Left kidney (tissue), 2 donors: ENCODE measurements around the gene CDC42EP5. TPM values are rescaled to one million over a fixed set of nuclear protein-coding genes. Genes with fewer than 3 reads are reported as not detected.
"Not testable (repeated sequence)": the region's sequence is repeated elsewhere in the genome, so short reads cannot be mapped to it uniquely, and the experiment has no call there.

Experiments used
- DNase-seq: peaks from one replicate; pipeline ENCODE4 v3.0.0-alpha.2; 2013
- polyA plus RNA-seq: library from polyadenylated mRNA; unstranded; fragments of 120-200 nt; gene quantifications from one replicate; pipeline ENCODE4 v1.2.1, GENCODE V29; 2013; ENCODE audit not compliant: insufficient read length

Gene CDC42EP5
- polyA plus RNA-seq, 1 donor: 13.0 TPM

- not testable (repeated sequence) for DNase-seq
Measured at GRCh38 chr19:54493056-54493455, 20.0 kb upstream of the CDC42EP5 start.

- DNase-seq: no peak
Measured at GRCh38 chr19:54492568-54492967, 19.5 kb upstream of the CDC42EP5 start.

GRCh38 chr19:54489766-54490165, 16.7 kb upstream of the CDC42EP5 start:
- DNase-seq: no peak

DNA sequence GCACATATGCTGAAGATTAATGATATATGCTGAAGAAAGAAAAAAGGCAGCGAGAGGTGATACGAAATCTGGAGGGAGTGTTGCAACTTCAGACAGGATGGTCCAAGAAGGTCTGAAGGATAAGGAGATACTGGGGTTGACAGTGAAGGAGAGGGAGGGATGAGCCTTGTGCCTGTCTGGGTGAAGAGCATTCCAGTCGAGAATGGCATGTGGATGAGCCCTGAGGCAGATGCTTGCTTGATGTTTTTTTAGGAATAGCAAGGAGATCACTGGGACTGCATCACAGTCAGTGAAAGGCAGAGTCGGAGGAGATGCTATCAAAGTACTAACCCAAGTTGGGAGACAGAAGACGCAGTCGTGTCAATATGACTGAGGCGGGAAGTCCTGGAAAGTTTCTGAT, 16.2 kb upstream of the CDC42EP5 start:
- DNase-seq: no peak

GRCh38 chr19:54485851-54486250, 12.8 kb upstream of the CDC42EP5 start:
- DNase-seq: no peak

DNA sequence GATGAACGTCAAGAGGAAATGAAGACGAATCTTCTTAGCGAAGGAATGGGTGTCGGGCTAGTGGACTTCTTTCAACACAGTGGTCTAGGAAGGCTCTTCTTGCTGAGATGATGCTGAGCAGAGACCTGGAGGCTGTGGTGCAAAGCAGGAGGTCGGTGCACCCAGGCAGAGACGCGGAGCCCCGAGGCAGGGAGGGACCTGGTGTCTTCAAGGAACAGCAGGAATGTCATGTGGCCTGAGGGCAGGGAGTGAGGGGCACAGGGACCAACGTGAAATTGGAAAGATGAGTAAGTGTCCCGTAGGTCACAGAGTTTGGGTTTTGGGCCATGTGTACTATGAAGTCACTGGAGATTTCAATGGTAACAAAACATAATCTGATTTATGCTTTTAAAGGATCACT, 11.4 kb upstream of the CDC42EP5 start:
- DNase-seq: no peak

- DNase-seq: no peak
Measured at GRCh38 chr19:54482889-54483288, 9.8 kb upstream of the CDC42EP5 start.

DNA sequence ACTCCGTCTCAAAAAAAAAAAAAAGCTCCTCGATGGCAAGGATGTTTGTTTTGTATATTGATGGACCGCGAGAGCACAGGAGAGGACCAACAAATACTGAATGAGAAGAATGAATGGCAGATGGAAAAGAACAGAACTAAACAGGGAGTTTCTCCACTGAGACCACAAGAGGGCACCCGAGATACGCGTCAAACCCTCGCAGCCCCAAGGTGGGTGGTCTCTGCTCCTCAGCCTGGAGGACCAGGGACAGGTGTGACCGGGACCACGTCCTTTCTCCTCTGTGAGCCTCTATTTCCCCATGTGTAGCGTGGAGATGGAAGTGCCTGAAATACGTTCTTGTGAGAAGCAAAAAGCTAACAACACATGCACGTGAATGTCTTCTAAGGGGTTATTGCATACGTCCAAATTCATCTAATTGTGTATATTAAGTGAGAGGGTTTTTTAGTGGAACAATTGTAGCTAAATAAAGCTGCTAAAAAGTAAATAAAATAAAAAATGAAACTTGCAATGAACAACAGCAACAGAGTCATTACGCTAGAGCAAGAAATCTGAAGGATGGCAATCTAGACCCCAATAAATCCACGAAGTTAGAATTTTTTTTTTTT, 8.3 kb upstream of the CDC42EP5 start:
- DNase-seq: no peak

DNA sequence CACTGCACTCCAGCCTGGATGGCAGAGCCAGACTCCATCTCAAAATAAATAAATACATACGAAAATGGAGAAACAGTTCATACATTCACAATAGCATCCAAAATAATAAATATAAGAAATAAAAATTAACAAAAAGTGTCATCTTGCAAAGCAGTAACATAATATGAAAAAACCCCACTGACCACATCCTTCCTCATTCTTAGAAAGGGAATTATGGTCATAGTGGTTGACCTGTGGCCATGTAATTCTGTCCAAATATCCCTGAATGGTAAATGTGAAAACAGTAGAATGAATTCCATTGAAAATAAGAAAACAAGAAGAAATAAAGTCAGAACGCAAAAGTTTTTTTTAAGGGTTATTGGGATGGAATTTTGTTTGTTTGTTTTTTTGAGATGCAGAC, 7.0 kb upstream of the CDC42EP5 start:
- no peak for DNase-seq

DNA sequence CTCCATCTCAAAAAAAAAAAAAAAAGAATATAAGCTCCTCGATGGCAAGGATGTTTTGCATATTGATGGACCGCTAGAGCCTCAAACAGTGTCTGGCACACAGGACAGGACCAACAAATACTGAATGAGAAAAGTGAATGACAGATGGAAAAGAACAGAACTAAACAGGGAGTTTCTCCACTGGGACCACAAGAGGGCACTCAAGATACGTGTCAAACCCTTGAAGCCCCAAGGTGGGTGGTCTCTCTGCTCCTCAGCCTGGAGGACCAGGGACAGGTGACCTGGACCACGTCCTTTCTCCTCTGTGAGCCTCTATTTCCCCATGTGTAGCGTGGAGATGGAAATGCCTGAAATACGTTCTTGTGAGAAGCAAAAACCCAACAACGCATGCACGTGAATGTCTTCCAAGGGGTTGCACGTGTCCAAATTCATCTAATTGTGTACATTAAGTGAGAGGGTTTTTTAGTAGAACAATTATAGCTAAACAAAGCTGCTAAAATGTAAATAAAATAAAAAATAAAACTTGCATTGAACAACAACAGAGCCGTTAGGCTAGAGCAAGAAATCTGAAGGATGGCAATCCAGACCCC, 5.7 kb upstream of the CDC42EP5 start:
- DNase-seq: no peak

DNA sequence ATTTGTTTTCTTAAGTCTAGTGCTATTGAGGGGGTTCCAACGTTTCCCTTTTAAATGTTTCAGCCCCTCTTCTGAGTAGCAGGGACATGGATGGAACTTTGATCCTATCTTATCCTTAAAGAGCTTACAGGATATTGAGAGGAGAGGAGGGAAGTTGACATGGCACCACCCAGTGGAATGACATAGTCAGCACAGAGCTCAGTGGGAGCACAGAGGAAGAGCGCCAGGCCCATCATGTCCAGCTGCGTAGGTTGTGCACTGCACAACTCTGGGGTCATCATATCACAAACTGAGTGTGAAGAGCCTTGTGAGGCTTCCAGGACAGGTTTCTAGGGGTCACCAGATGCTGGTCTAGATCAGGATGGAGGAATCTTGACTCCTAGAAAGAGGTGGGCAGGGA, 4.6 kb upstream of the CDC42EP5 start:
- DNase-seq: no peak

GRCh38 chr19:54475706-54476105, 2.6 kb upstream of the CDC42EP5 start:
- no peak for DNase-seq

DNA sequence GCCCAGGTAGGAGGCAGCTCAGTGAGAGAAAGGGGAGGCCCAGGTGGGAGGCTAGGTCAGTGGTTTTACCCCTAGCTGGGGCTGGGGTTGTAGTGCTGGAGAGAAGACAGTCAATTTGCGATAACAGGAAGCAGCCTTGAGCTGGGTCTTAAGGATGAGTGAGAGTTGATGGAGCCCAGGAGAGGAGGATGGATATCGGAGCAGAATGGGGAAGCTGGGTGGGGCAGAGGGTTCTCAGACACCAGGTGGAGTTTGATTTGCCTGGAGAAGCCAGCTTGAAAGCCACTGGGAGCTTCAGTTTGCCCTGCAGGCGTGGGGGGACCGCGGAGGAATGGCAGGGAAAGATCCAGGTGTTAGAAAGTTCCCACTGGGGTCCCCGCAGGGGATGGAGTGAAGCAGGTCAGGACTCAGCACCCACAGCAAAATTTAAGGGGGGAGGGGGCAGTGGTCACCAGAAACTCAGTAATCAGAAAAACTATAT, 836 bp upstream of the CDC42EP5 start:
- no peak for DNase-seq

DNA sequence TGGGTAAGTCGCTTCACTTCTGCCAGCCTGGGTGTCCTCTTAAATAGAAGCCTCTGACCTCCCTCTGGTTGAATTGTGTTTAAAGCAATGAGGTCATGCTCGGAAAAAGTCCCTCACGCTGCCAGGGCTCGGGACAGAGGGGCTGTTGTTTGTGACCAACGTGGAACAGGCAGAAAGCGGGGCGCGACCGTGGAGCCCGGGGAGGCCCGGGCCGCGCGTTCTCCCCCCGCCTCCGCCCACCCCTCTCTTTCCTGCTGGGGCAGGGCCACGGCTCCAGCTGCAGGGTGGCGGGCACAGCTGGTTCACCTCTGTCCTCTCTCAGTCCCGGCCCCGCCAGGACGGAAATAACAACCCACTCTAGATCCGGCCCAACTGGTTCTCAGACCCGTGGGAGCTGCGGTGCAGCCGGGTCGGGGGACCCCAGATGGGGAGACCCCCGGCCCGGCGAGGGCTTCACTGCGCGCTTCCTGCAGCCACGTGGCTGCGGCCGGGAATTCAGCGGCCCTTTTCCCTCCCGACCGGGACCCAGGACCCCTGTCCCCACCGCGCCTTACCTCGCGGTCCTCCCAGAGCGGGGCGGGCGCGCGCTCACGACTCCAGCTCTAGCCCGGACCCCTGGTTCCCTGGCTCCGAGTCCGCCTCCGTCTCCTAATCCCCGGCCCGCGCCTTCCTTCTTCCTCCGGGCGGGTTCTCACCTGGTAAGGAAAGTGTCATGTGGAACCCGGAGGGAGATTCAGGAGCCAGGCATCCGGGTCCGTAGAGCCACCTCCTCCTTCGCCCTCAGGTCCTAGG, 1.9 kb downstream of the CDC42EP5 start:
- no peak for DNase-seq

- no peak for DNase-seq
Measured at GRCh38 chr19:54470276-54470887, 2.7 kb downstream of the CDC42EP5 start.

DNA sequence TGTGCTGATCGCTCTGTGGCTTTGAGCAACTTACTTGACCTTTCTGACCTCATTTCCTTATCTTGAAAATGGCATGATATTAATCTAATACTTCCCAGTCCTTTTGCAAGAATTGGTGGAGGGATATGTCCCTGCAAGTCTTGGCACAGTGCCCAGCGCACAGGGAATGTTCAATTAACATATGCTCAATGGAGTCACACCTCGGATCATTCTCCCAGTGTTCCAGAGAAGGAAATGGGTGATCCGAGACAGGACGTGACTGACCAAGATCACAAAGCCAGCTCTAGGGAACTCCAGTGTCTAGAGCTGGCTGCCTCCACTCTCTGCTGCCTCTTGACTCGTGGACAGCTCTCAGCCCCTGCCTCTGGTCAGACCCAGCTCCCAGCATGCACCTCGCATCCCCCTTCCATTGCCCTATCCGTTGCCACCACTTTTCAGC, 3.6 kb downstream of the CDC42EP5 start:
- no peak for DNase-seq

DNA sequence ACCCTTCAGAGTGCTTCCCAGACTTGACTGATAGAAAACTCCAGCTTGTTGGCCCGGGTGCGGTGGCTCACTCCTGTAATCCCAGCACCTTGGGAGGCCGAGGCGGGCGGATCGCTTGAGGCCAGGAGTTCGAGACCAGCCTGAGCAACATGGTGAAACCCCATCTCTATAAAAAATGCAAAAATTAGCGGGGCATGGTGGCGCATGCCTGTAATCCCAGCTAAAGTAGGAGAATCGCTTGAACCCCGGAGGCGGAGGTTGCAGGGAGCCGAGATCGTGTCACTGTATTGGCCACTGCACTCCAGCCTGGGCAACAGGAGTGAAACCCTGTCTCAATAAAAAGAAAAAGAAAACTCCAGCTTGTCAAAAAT, 7.0 kb downstream of the CDC42EP5 start:
- not testable (repeated sequence) for DNase-seq

DNA sequence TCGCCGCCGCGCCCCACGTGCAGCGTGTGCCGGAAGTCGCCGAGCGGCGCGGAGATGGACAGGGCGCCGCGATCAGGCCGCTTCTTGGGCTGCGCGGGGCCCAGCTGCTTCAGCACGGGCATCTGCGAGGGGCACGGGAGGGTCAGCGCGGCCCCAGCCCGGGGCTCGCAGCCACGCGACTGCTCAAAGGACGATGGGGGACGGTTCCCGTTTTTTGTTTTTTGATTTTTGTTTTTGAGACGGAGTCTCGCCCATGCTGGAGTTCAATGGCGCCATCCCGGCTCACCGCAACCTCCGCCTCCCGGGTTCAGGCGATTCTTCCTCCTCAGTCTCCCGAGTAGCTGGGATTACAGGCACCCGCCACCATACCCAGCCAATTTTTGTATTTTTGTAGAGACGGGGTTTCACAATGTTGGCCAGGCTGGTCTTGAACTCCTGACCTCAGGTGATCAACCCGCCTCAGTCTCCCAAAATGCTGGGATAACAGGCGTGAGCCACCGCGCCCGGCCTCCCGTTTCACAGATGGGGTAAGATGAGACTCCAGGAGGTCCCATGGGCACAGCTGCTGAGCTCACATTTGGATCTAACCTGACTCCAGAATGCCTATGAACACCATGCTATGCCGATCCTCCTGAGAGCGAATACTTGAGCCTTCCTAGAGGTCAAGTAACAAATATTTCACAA, 7.5 kb downstream of the CDC42EP5 start:
- no peak for DNase-seq

GRCh38 chr19:54464630-54465425, 8.3 kb downstream of the CDC42EP5 start:
- DNase-seq: peak; percentile 84

- DNase-seq: peak; percentile 83
Measured at GRCh38 chr19:54464044-54464629, 9.0 kb downstream of the CDC42EP5 start.

DNA sequence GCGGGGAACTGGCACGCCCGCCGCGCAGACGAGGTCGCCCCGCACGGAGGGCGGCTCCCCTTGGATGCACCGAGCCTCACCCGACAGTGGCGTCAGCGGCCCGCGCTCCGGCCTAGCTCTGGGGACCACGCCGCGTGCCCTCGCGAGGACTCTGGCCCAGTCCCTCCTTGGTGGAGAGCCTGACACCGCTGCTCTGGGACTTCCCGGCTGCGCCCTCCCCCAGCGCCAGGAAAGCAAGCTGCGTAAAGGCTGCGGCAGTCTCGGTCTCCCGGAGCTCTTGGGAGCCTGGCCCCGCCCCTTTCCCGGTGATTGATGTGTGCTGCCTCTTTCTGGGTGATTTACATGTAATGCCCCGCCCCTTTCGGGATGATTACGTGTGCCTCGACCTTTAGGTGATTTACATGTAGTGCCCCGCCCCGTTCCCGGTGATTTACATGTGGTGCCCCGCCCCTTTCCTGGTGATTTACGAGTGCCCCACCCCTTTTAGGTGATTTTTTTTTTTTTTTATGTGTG, 9.5 kb downstream of the CDC42EP5 start, which contains the start of gene LENG9:
TSS of gene LENG9 (minus strand) at position 248 of the 513 bp plus-strand sequence. CDS start 252 bp downstream, outside the sequence.
- DNase-seq: peak; percentile 92
